Heart left ventricle (tissue), 13 donors: Measurements from ENCODE around the gene ACCS.

ENCODE experiments used
- POLR2A ChIP-seq, 2 donors: fragments of 450-650 bp; IDR thresholded peaks; one replicate each; pipeline ENCODE4 v1.6.1; 2017; ENCODE audit warnings: antibody characterized with exemption in 2 of 2, mild to moderate bottlenecking in 2 of 2, moderate library complexity in 2 of 2
- TF ChIP-seq, protein P1 (sequence below), 12 donors: fragments of 200-600 bp; sonication (generic) in 4 of 12; IDR thresholded peaks; one replicate each; pipeline versions ENCODE4 v1.5.0 to v1.8.0; 2018 to 2022; ENCODE audit warnings: antibody characterized with exemption in 12 of 12, mild to moderate bottlenecking in 5 of 12
- donor health status: ischemic (EF 13 %, LVEDD 7.1; RV severe dilation, severe dysfunction).
- donor health status: DM: no; HTN: yes; CAD: no.
- donor health status: DM: no; HTN: no; CAD: no.
- donor health status: ischemic (EF 25% LVEDD 6.9; RV normal size, moderate dysfunction).
- donor health status: ischemic (EF 25% LVEDD 5.7; RV mildly dilated, moderate dysfunction).
- donor health status: ischemic (EF 35%, LVEDD 5.7; RV mildly dilated, moderate dysfunction).
- donor health status: nonischemic (EF 11% LVEDD 7.7; RV severe dilation, severe dysfunction).
- donor health status: DM: yes; HTN: yes; CAD: no.
- donor health status: PGD.
- donor health status: ischemic (EF 29% LVEDD 5.4; RV normal size, mild dysfunction).
- donor health status: nonischemic (EF 23%, LVEDD 6.1; RV moderate dilation, normal function).

GRCh38 chr11:44018127-44018521 lies 47.9 kb upstream of the ACCS start:
- TF ChIP-seq POLR2A (IDR thresholded peaks at IDR 0.05), result no peak
- TF ChIP-seq, protein P1, sequence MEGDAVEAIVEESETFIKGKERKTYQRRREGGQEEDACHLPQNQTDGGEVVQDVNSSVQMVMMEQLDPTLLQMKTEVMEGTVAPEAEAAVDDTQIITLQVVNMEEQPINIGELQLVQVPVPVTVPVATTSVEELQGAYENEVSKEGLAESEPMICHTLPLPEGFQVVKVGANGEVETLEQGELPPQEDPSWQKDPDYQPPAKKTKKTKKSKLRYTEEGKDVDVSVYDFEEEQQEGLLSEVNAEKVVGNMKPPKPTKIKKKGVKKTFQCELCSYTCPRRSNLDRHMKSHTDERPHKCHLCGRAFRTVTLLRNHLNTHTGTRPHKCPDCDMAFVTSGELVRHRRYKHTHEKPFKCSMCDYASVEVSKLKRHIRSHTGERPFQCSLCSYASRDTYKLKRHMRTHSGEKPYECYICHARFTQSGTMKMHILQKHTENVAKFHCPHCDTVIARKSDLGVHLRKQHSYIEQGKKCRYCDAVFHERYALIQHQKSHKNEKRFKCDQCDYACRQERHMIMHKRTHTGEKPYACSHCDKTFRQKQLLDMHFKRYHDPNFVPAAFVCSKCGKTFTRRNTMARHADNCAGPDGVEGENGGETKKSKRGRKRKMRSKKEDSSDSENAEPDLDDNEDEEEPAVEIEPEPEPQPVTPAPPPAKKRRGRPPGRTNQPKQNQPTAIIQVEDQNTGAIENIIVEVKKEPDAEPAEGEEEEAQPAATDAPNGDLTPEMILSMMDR (IDR thresholded peaks at IDR 0.05), result no peak
